Upper lobe of right lung (tissue), 1 donor: ENCODE data around the gene GALM. TPM values are rescaled to one million over a fixed set of nuclear protein-coding genes. Genes with fewer than 3 reads are reported as not detected.

ENCODE experiments used
- ATAC-seq: fragments of 200-7000 bp; cut with Tn5 transposase; one replicate; pipeline ENCODE4 v1.9.1; 2020; ENCODE audit warnings: mild to moderate bottlenecking, moderate library complexity
- DNase-seq: peaks from one replicate; pipeline ENCODE4 v3.0.0-alpha.2; 2020
- H3K27ac ChIP-seq: fragments of 200-600 bp; one replicate; pipeline ENCODE4 v1.8.0; 2022
- H3K27me3 ChIP-seq: fragments of 200-600 bp; one replicate; pipeline ENCODE4 v1.8.0; 2022; ENCODE audit warnings: mild to moderate bottlenecking
- H3K36me3 ChIP-seq: fragments of 200-600 bp; one replicate; pipeline ENCODE4 v1.8.0; 2022
- H3K4me1 ChIP-seq: fragments of 200-600 bp; one replicate; pipeline ENCODE4 v1.8.0; 2022
- H3K4me3 ChIP-seq: fragments of 200-600 bp; one replicate; pipeline ENCODE4 v1.8.0; 2022; ENCODE audit warnings: mild to moderate bottlenecking
- H3K9me3 ChIP-seq: fragments of 200-600 bp; one replicate; pipeline ENCODE4 v1.8.0; 2022
- CTCF ChIP-seq: fragments of 200-600 bp; IDR thresholded peaks from one replicate; pipeline ENCODE4 v1.8.0; 2022; ENCODE audit warnings: antibody characterized with exemption
- intact Hi-C: fragments of 100-400 bp; cut with DNase I; formaldehyde crosslinking; loops from one replicate; pipeline ENCODE4 v1.11.0; 2022
- long read RNA-seq: library from polyadenylated mRNA; unstranded; transcript quantifications from one replicate; pipeline ENCODE4 v2.0.0, GENCODE V29; 2021
- total RNA-seq: library from RNA; stranded (reverse); fragmentation: NEBNext Ultra II Directional; extraction: Animal tissue kit (Norgen Biotek cat#: 25700); gene quantifications from one replicate; pipeline ENCODE4 v1.2.1, GENCODE V29; 2021
- donor health status: DM: no; HTN: yes; CAD: no; lungs with severe emphysema.

The GALM gene
- total RNA-seq, result 14.7 TPM
- long read RNA-seq, transcript GALM-201 (7 exons, 2,484 nt), result major isoform, 38 of 41 reads
- long read RNA-seq, partial matches to known transcripts, result 2 of 41 reads
- long read RNA-seq, other reads (novel, unspliced or antisense), result 1 of 41 reads

- intact Hi-C loops, result no loop called here
- peak; percentile 96 for ATAC-seq
These were observed at the start of gene GALM for GRCh38 chr2:38665854-38666555. TSS of gene GALM (plus strand) at chr2:38666114. CDS start at chr2:38666162, 48 bp downstream.

GRCh38 chr2:38617301-38617700 is 48.6 kb upstream of the GALM start:
- DNase-seq (no peak), ATAC-seq (no peak)
- H3K27me3 ChIP-seq, result no peaks in the 10 kb centered on the region
- no peaks in the 10 kb centered on the region for H3K9me3 ChIP-seq
- no peaks in the 10 kb centered on the region for H3K36me3 ChIP-seq
- peaks cover 16% of the 10 kb centered on the region for H3K4me1 ChIP-seq
- TF ChIP-seq CTCF, result no peak
- intact Hi-C loops, result no loop called here
- H3K27ac ChIP-seq, result no peak overlapping the region
- H3K4me3 ChIP-seq, result no peak overlapping the region

More at GRCh38 chr2:38665854-38666555, at the start of gene GALM:
- peaks cover 11% of the 10 kb centered on the region for H3K4me1 ChIP-seq
- H3K4me3 ChIP-seq, result peak within 1 kb of the TSS; percentile 88
- TF ChIP-seq CTCF, result no peak
- H3K36me3 ChIP-seq, result no peaks in the 10 kb centered on the region
- peak; percentile 87 for DNase-seq
- peak within 1 kb of the TSS; percentile 76 for H3K27ac ChIP-seq
- H3K9me3 ChIP-seq, result no peaks in the 10 kb centered on the region
- no peaks in the 10 kb centered on the region for H3K27me3 ChIP-seq

- no peak overlapping the region for H3K4me3 ChIP-seq
- no peaks in the 10 kb centered on the region for H3K36me3 ChIP-seq
- no peak for TF ChIP-seq CTCF
- peaks cover 11% of the 10 kb centered on the region for H3K4me1 ChIP-seq
- no peaks in the 10 kb centered on the region for H3K27me3 ChIP-seq
- DNase-seq (no peak), ATAC-seq (peak; percentile 75)
- no peaks in the 10 kb centered on the region for H3K9me3 ChIP-seq
- intact Hi-C loops, result no loop called here
- H3K27ac ChIP-seq, result peak overlapping the region; percentile 48
These were observed 46.3 kb upstream of the GALM start for GRCh38 chr2:38619458-38620164.

- intact Hi-C loops, result no loop called here
- ATAC-seq (no peak), DNase-seq (no peak)
- no peaks in the 10 kb centered on the region for H3K9me3 ChIP-seq
- no peak overlapping the region for H3K4me3 ChIP-seq
- peaks cover 11% of the 10 kb centered on the region for H3K4me1 ChIP-seq
- no peaks in the 10 kb centered on the region for H3K27me3 ChIP-seq
- H3K27ac ChIP-seq, result peak overlapping the region; percentile 48
- H3K36me3 ChIP-seq, result no peaks in the 10 kb centered on the region
- TF ChIP-seq CTCF, result no peak
These were observed 45.5 kb upstream of the GALM start for GRCh38 chr2:38620282-38620977.

- Histone ChIP-seq H3K9me3 (no peaks in the 10 kb centered on the region), H3K36me3 (no peaks in the 10 kb centered on the region), H3K27me3 (no peaks in the 10 kb centered on the region), H3K4me3 (no peak overlapping the region), H3K27ac (peak overlapping the region; percentile 48), H3K4me1 (peaks cover 11% of the 10 kb centered on the region)
- ATAC-seq (no peak), DNase-seq (no peak)
- intact Hi-C loops, result no loop called here
- TF ChIP-seq CTCF, result no peak
These were observed 44.9 kb upstream of the GALM start for GRCh38 chr2:38621018-38621417.
